HG03066 (cell line): Measurements from ENCODE around the gene ATP10D.
"Not testable (repeated sequence)": the region's sequence is repeated elsewhere in the genome, so short reads cannot be mapped to it uniquely, and the experiment has no call there.

ENCODE experiments used
- ATAC-seq: cut with Tn5 transposase; IDR thresholded peaks from one replicate; pipeline ENCODE4 v1.9.1; 2021; ENCODE audit warnings: low read depth; ENCODE audit not compliant: unreplicated experiment

The ATP10D gene

GRCh38 chr4:47486231-47486673 lies 1.2 kb downstream of the ATP10D start:
- ATAC-seq, result no peak

- not testable (repeated sequence) for ATAC-seq
These were observed 1.7 kb downstream of the ATP10D start for GRCh38 chr4:47486727-47487126.

- ATAC-seq, result no peak
These were observed 3.6 kb downstream of the ATP10D start for GRCh38 chr4:47488706-47489105.

- peak; percentile 75 for ATAC-seq
These were observed 5.5 kb downstream of the ATP10D start for GRCh38 chr4:47490550-47490949.

GRCh38 chr4:47493238-47494123 lies 8.4 kb downstream of the ATP10D start:
- ATAC-seq, result peak; percentile 32

- ATAC-seq, result no peak
These were observed 9.0 kb downstream of the ATP10D start for GRCh38 chr4:47494124-47494430.

GRCh38 chr4:47498899-47499298 lies 13.8 kb downstream of the ATP10D start:
- ATAC-seq, result no peak

- ATAC-seq, result peak; percentile 44
These were observed 14.6 kb downstream of the ATP10D start for GRCh38 chr4:47499700-47500099.

GRCh38 chr4:47500776-47501175 lies 15.7 kb downstream of the ATP10D start:
- no peak for ATAC-seq

- ATAC-seq, result no peak
These were observed 20.1 kb downstream of the ATP10D start for GRCh38 chr4:47505147-47505546.

GRCh38 chr4:47505666-47506065 lies 20.6 kb downstream of the ATP10D start:
- no peak for ATAC-seq

GRCh38 chr4:47510506-47511143 lies 25.6 kb downstream of the ATP10D start:
- ATAC-seq, result peak; percentile 99

- no peak for ATAC-seq
These were observed 28.4 kb downstream of the ATP10D start for GRCh38 chr4:47513461-47513860.

GRCh38 chr4:47519239-47519883 lies 34.3 kb downstream of the ATP10D start:
- peak; percentile 99 for ATAC-seq

- ATAC-seq, result no peak
These were observed 40.2 kb downstream of the ATP10D start for GRCh38 chr4:47525154-47525819.

- ATAC-seq, result no peak
These were observed 41.2 kb downstream of the ATP10D start for GRCh38 chr4:47526281-47526680.

- not testable (repeated sequence) for ATAC-seq
These were observed 43.6 kb downstream of the ATP10D start for GRCh38 chr4:47528646-47529045.

- no peak for ATAC-seq
These were observed 45.7 kb downstream of the ATP10D start for GRCh38 chr4:47530801-47531200.

- peak; percentile 99 for ATAC-seq
These were observed 46.3 kb downstream of the ATP10D start for GRCh38 chr4:47531241-47531953.

- ATAC-seq, result no peak
These were observed 46.9 kb downstream of the ATP10D start for GRCh38 chr4:47531954-47532321.
